ENCODE measurements around the gene SLC26A2. TPM values are rescaled to one million over a fixed set of nuclear protein-coding genes. Genes with fewer than 3 reads are reported as not detected.
A peak's percentile ranks its signal among the peaks of the same experiment; 100 is the strongest.

Gene SLC26A2
- polyA plus RNA-seq, 3 donors from 2014 or later: 2.4 to 3.6 (median 2.4) TPM

DNA sequence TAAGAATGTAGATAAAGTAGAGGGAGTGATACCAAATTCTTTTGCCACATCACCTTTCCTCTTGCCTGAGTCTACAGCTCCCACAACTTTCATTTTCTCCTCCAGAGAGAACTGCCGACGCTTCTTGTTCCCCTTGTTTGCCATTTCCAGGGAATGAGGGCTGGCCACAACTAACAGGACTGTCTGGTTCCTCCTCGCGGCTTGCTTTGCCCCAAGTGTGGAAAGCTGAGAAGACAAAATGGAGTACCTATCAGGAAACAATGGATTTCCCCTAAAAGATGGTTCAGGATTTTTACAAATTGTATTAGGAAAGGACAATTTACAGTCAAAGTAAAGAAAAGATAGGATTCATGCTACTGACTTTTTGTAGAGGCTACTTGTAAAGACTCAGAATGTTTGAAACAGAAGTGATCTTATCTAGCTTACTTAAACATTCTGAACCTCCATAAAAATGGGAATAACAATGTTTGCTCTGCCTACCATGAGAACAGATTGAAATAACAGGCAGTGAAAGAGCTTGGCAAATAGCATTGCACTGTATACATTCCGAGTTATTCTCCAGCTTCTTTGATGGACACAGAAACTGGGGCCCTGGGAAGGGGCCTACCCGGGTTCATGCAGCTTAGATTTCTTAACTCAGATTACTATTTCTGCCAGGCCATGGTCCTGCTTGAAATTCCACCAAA is 35.8 kb downstream of the SLC26A2 start:
- H3K9me3 Mint-ChIP-seq: no peaks in the 10 kb centered on the region
- no peak overlapping the region for H3K27ac Mint-ChIP-seq
- no peak overlapping the region for H3K4me3 Mint-ChIP-seq
- peaks cover 0 to 13% (median 8%) of the 10 kb centered on the region in 3 donors for H3K36me3 Mint-ChIP-seq
- H3K4me1 Mint-ChIP-seq: peaks cover 15 to 21% of the 10 kb centered on the region in 2 donors
- no peak for DNase-seq
- peaks cover 0 to 11% (median 0%) of the 10 kb centered on the region in 3 donors for H3K27me3 Mint-ChIP-seq (ENCODE audit: low read depth in 3 of 3)

DNA sequence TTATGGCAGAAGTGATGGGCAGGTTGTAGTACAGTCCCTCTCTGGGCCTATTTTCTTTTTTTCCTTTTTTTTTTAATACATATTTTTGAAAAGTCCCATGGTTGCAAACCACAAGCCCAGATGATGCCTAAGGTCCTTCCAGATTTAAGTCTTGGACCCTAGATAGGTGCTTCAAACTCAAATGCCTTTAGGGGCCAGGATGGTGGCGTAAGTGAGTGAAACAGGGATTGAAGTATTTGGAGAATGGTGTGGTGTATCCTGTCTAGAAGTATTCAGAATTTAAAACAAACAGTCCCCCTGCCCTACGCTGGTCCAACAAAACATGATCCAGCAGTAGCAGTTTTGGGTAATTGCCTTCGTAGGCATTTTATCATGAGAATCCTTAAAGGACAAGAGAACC is 37.7 kb downstream of the SLC26A2 start:
- Mint-ChIP-seq H3K27me3 (ENCODE audit: low read depth in 3 of 3) (peaks cover 2 to 14% (median 2%) of the 10 kb centered on the region in 3 donors), H3K4me3 (peak overlapping the region in 1 of 5 donors; percentile 96), H3K4me1 (peaks cover 30 to 41% of the 10 kb centered on the region in 2 donors), H3K36me3 (peaks cover 0 to 13% (median 8%) of the 10 kb centered on the region in 3 donors), H3K27ac (peak overlapping the region in 3 of 6 donors; percentile 46 to 91 (median 63)), H3K9me3 (no peaks in the 10 kb centered on the region)
- no peak for DNase-seq

DNA sequence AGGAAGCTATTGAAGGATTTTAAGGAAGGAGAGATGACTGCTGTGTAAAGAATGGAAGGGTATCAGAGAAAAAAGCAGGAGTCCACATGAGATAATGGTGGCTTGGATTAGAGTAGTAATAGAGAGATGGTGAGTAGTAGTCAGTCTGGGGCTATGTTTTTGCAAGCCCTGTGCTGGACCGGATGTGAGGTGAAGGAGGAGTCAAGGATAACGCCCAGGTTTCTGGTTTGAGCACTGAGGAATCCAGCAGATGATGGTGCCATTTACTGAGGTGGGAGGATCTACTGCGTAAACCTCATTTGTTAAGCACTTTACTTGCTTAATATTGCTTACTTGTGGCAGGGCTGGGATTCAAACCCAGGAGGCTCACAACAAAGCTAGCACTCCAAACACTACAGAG is 38.8 kb downstream of the SLC26A2 start:
- Mint-ChIP-seq H3K27ac (peak overlapping the region; percentile 87 to 96 (median 90)), H3K4me3 (peak overlapping the region; percentile 84 to 96 (median 93)), H3K9me3 (no peaks in the 10 kb centered on the region), H3K4me1 (peaks cover 35 to 46% of the 10 kb centered on the region in 2 donors), H3K36me3 (peaks cover 4 to 12% (median 8%) of the 10 kb centered on the region in 3 donors), H3K27me3 (ENCODE audit: low read depth in 3 of 3) (peaks cover 2 to 14% (median 2%) of the 10 kb centered on the region in 3 donors)
- no peak for DNase-seq

DNA sequence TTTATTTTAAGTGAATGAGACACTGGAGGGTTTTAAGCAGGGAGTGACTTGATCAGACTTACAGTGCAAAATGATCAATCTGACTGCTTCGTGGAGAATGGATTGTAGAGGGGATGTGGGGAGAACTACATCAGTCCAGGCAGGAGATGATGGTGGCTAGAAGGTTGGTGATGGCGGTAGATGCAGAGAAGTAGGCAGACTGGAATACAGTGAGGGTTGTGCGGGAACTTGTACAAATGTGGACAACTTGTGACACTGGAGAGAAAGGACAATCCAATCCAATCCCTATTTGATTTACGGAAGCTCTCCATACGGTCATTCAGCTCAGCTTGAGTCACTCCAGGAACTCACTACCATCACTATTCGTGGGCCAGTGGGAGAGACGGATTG is 39.3 kb downstream of the SLC26A2 start:
- no peak for DNase-seq
- peak overlapping the region; percentile 87 to 96 (median 90) for H3K27ac Mint-ChIP-seq
- H3K27me3 Mint-ChIP-seq (ENCODE audit: low read depth in 3 of 3): peaks cover 2 to 14% (median 2%) of the 10 kb centered on the region in 3 donors
- peak overlapping the region; percentile 84 to 96 (median 93) for H3K4me3 Mint-ChIP-seq
- no peaks in the 10 kb centered on the region for H3K9me3 Mint-ChIP-seq
- peaks cover 7 to 16% (median 11%) of the 10 kb centered on the region in 3 donors for H3K36me3 Mint-ChIP-seq
- peaks cover 35 to 51% of the 10 kb centered on the region in 2 donors for H3K4me1 Mint-ChIP-seq

DNA sequence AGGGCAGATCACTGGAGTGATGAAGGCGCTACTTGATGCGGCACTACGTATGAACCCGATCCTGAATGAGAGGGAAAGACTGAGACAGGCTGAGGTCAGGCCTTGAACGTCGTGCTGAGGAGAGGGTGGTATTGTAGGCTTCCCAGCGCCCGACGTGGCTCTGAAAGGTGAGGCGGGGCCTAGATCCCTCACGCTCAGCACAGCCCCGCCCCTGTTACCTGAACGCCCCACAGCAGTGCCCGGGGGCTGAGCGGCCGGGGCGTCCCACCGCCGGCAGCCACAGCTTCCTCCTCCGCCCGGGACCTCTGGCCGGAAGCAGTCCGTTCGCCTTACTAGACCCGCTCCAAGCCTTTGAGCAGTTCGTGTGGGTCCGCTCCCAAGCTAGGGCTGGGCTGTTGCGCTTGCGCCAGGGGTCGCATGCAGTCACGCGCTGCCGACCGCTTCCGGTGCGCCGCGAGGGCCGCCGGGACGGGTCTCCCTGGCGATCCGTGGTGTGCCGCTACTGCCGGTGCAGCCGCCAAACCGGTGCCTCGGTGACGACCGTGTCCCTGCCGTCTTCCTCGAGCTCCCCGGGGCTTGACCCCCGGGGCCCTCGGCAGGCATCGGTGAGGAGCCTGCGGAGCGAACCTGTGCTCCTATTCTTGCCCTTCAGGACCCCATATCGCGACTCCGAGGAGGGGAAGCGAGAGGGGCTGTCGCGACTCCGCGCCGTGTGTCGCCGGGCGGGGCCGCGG is 39.9 kb downstream of the SLC26A2 start, which contains the start of the genes HMGXB3 and TIGD6:
Gene HMGXB3 (plus strand): TSS at position 484 of the 734 bp plus-strand sequence. CDS start 4,114 bp downstream, outside the sequence.
Gene TIGD6 (minus strand): TSS at position 399 of the 734 bp plus-strand sequence. CDS start 4,306 bp downstream, outside the sequence.
- Mint-ChIP-seq H3K27me3 (ENCODE audit: low read depth in 3 of 3) (peaks cover 2 to 14% (median 2%) of the 10 kb centered on the region in 3 donors), H3K27ac (peak within 1 kb of the TSS; percentile 90 to 98 (median 96)), H3K4me3 (peak within 1 kb of the TSS; percentile 93 to 98 (median 96)), H3K36me3 (peaks cover 9 to 19% (median 14%) of the 10 kb centered on the region in 3 donors), H3K9me3 (no peaks in the 10 kb centered on the region), H3K4me1 (peaks cover 35 to 53% of the 10 kb centered on the region in 2 donors)
- peak; percentile 89 to 90 (median 90) for DNase-seq

DNA sequence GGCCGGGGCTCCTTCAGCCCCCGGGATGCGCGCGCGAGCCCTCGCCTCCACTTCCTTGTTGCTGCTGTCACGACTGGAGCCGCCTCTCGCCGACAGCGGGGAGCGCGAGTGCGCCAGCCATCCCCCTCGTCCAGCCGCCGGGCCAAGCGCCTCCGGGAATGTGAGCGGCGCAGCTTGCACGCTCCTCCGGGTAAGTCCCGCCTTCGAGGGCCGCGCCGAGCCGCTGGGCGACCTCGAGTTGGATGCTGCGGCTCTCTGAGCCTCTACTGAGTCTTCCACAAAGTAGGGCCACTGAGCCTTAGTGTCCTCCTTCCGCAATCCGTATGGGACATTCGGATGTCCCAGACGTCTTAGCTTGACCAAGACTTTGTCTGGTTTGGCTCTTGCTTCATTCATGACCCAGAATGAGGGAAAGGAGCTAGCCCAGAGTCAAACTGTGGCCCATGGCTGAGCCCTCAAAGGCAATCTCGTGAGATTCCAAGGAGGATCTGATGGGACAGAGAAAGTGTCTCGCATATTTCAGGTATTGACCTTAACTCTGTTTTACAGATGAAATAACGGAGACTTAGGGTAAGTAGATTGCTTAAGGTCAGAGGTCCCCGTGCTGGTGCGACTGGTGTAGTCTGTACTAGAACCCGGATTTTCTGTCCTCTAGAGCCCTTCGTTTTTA is 40.6 kb downstream of the SLC26A2 start:
- H3K9me3 Mint-ChIP-seq: no peaks in the 10 kb centered on the region
- no peak for DNase-seq
- H3K27me3 Mint-ChIP-seq (ENCODE audit: low read depth in 3 of 3): peaks cover 2 to 14% (median 2%) of the 10 kb centered on the region in 3 donors
- peaks cover 35 to 53% of the 10 kb centered on the region in 2 donors for H3K4me1 Mint-ChIP-seq
- peak overlapping the region; percentile 90 to 98 (median 94) for H3K27ac Mint-ChIP-seq
- H3K36me3 Mint-ChIP-seq: peaks cover 9 to 19% (median 9%) of the 10 kb centered on the region in 3 donors
- H3K4me3 Mint-ChIP-seq: peak overlapping the region; percentile 93 to 98 (median 96)

DNA sequence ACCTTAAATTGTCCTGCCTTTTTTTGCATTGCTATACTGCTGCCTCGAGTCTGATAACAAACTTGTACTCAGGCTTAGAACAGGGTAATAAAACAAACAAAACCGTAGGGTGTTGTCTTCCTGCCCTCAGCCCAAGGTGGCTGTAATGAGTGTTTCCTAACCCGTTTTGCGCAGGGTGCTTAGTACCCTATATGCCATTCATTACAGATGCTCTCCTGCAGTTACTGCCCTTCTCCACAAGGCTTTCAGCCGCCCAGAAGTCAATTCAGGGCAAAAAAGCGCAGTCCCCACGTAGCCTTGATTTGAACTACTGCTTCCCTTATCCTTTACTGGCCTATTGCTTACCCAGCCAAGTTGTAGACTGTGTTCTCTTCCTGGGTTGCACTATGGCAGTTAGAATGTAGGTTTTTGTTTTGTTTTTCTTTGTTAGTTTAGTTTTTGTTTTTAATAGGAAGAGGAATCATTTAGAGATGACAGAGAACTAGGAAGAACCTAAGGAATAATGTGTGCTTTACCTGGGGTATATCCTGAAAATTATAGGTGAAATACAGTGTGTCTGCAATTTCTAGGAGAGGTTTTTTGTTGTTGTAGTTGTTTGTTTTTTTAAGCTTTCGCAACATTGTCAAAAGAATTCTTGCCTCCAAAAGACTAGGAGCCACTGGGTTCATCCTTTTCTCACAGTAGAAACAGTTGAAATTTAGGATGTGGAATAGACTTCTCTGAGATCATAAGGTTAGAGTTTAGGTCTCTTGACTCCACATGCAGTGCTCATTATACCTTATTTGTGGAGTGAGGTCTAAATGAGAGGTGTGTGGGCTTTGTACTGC is 41.3 kb downstream of the SLC26A2 start:
- Mint-ChIP-seq H3K27me3 (ENCODE audit: low read depth in 3 of 3) (peaks cover 2 to 14% (median 2%) of the 10 kb centered on the region in 3 donors), H3K27ac (peak overlapping the region; percentile 90 to 98 (median 94)), H3K9me3 (no peaks in the 10 kb centered on the region), H3K4me3 (peak overlapping the region; percentile 93 to 98 (median 96)), H3K4me1 (peaks cover 35 to 53% of the 10 kb centered on the region in 2 donors), H3K36me3 (peaks cover 6 to 22% (median 9%) of the 10 kb centered on the region in 3 donors)
- peak; percentile 53 to 65 (median 58) for DNase-seq

DNA sequence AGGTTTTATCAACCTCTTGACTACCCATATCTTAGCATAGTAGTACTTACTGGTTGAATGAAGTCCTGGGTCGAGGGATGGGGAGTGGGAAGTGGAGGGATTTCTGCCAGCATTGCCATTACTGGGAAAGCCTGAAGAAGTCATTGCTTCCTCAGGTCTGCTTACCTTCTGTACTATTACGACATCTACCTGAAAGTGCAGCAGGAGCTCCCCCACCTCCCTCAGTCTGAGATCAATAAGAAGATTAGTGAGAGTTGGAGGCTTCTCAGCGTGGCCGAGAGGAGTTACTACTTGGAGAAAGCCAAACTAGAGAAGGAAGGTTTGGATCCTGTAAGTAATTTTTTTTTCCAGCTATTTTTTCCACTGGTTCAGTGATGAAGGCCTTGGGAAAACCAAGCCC is 45.8 kb downstream of the SLC26A2 start:
- Mint-ChIP-seq H3K4me3 (no peak overlapping the region), H3K36me3 (peaks cover 6 to 48% (median 17%) of the 10 kb centered on the region in 3 donors), H3K27ac (no peak overlapping the region), H3K9me3 (no peaks in the 10 kb centered on the region), H3K4me1 (peaks cover 27 to 56% of the 10 kb centered on the region in 2 donors), H3K27me3 (ENCODE audit: low read depth in 3 of 3) (peaks cover 2 to 3% (median 2%) of the 10 kb centered on the region in 3 donors)
- no peak for DNase-seq

DNA sequence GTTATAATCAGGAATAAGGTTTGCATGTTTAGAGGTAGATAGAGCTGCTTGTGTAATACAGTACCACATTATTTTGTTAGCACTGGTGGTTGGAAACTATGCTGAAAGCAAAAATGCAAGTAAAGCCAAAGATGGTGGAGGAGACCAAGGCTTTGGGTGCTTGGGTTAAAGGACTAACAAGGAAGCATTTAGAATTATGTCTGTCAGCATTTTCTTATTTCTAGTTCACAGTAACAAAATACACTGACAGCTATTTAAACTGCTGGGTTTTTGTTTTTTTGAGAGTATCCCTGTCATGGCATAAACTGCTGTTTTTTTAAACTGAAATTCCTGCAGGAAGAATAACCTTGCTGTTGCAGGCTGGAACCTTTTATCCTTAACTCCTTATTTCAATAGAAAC is 46.5 kb downstream of the SLC26A2 start:
- DNase-seq: no peak
- Mint-ChIP-seq H3K4me3 (no peak overlapping the region), H3K9me3 (no peaks in the 10 kb centered on the region), H3K4me1 (peaks cover 20 to 49% of the 10 kb centered on the region in 2 donors), H3K36me3 (peaks cover 8 to 52% (median 19%) of the 10 kb centered on the region in 3 donors), H3K27me3 (ENCODE audit: low read depth in 3 of 3) (no peaks in the 10 kb centered on the region), H3K27ac (no peak overlapping the region)

DNA sequence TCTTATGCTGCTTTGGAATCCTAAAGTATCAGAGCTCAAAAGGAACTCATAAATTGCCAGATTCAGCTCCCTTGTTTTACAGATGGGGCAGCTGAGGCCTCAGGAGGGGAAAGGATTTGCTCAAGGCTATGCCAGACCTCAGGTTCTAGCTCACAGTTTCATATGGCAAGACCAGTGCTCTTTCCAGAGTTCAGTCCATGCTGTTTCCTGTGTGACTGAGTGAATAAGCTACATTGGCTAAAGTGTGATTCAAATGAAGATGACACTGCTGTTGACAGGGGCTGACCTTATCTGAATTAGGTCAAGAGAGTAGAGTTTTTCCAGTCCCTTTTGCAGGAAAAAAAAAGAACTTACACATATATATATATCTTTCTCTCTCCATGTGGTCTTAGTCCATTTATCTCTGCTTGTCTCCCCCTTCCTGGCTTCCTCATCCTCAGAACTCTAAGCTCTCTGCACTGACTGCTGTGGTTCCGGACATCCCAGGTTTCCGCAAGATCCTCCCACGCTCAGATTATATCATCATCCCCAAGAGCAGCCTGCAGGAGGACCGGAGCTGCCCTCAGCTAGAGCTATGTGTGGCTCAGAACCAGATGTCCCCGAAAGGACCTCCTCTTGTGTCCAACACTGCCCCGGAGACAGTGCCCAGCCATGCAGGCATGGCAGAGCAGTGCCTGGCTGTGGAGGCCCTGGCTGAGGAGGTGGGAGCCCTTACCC is 49.3 kb downstream of the SLC26A2 start:
- peaks cover 23 to 70% (median 39%) of the 10 kb centered on the region in 3 donors for H3K36me3 Mint-ChIP-seq

DNA sequence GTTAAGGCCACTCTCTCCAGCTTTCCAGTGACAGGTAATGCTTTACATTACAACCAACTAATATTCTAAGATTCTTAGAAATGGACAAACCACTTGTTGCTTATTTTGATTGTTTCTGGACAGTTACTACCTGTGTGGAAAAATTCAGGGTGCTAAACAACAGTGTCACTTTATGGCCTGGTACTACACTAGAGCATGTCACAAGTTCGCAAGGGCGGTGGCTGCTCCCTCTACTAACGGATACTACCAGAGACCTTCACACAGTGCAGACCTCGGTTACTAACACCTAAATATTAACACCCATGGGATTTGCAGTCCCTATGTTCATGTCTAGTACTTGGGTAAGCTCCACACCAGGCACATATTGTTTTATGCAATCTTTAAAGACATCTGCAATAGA is 53.4 kb downstream of the SLC26A2 start:
- peaks cover 0 to 3% (median 2%) of the 10 kb centered on the region in 3 donors for H3K27me3 Mint-ChIP-seq (ENCODE audit: low read depth in 3 of 3)
- DNase-seq: no peak
- peaks cover 8 to 13% of the 10 kb centered on the region in 2 donors for H3K4me1 Mint-ChIP-seq
- no peak overlapping the region for H3K27ac Mint-ChIP-seq
- H3K36me3 Mint-ChIP-seq: peaks cover 51 to 83% (median 63%) of the 10 kb centered on the region in 3 donors
- H3K9me3 Mint-ChIP-seq: peaks cover 0 to 8% (median 0%) of the 10 kb centered on the region in 6 donors
- H3K4me3 Mint-ChIP-seq: no peak overlapping the region

More for the DNA sequence above, 49.3 kb downstream of the SLC26A2 start:
- no peaks in the 10 kb centered on the region for H3K27me3 Mint-ChIP-seq (ENCODE audit: low read depth in 3 of 3)
- no peak overlapping the region for H3K27ac Mint-ChIP-seq
- H3K9me3 Mint-ChIP-seq: no peaks in the 10 kb centered on the region
- peaks cover 8 to 27% of the 10 kb centered on the region in 2 donors for H3K4me1 Mint-ChIP-seq
- H3K4me3 Mint-ChIP-seq: no peak overlapping the region
- DNase-seq: no peak

DNA sequence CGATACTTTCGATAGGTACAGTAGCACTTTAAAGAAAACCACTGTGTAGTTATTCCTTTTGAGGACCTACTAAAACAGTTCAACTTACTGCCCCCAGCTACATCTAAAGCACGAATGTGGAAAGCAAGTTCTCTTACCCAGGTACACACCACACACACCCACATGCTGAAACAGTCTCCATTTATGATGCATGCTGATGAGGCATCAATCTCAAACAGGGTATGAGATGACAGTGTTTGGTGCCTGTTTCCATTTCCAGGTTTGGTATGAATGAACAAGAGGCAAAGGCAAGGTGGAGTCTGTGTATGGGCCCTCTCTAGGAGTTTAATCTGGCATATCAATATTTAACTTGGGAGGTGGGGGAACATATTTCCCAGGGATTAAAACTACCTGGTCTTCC is 53.9 kb downstream of the SLC26A2 start:
- Mint-ChIP-seq H3K36me3 (peaks cover 56 to 83% (median 69%) of the 10 kb centered on the region in 3 donors), H3K4me3 (no peak overlapping the region), H3K4me1 (peaks cover 6 to 8% of the 10 kb centered on the region in 2 donors), H3K27ac (no peak overlapping the region), H3K9me3 (peaks cover 0 to 8% (median 0%) of the 10 kb centered on the region in 6 donors), H3K27me3 (ENCODE audit: low read depth in 3 of 3) (peaks cover 0 to 3% (median 2%) of the 10 kb centered on the region in 3 donors)
- no peak for DNase-seq
